T-helper 2 cell treated with Interferon-gamma antibody and Interleukin-4, amounts not matched to agents 5 μg/mL and 100 μg/mL, for 36 hours (primary cell): ENCODE data around the gene NUTM2A.
"Not testable (repeated sequence)": the region's sequence is repeated elsewhere in the genome, so short reads cannot be mapped to it uniquely, and the experiment has no call there.

Experiments used
- DNase-seq: peaks from one replicate; pipeline ENCODE4 v3.0.0; 2021; ENCODE audit warnings: low spot score
- H3K27ac Mint-ChIP-seq: one replicate; pipeline ENCODE4 v1.8.0; 2021; ENCODE audit warnings: mild to moderate bottlenecking, mixed read lengths
- H3K27me3 Mint-ChIP-seq: one replicate; pipeline ENCODE4 v1.8.0; 2021; ENCODE audit warnings: low read depth, mixed read lengths
- H3K36me3 Mint-ChIP-seq: one replicate; pipeline ENCODE4 v1.8.0; 2021; ENCODE audit warnings: low read depth, mixed read lengths
- H3K4me1 Mint-ChIP-seq: one replicate; pipeline ENCODE4 v1.8.0; 2021; ENCODE audit warnings: low read depth, mixed read lengths
- H3K4me3 Mint-ChIP-seq: one replicate; pipeline ENCODE4 v1.8.0; 2022; ENCODE audit warnings: mild to moderate bottlenecking, moderate library complexity, mixed read lengths
- H3K9me3 Mint-ChIP-seq: one replicate; pipeline ENCODE4 v1.8.0; 2021; ENCODE audit warnings: mixed read lengths

NUTM2A gene

DNA sequence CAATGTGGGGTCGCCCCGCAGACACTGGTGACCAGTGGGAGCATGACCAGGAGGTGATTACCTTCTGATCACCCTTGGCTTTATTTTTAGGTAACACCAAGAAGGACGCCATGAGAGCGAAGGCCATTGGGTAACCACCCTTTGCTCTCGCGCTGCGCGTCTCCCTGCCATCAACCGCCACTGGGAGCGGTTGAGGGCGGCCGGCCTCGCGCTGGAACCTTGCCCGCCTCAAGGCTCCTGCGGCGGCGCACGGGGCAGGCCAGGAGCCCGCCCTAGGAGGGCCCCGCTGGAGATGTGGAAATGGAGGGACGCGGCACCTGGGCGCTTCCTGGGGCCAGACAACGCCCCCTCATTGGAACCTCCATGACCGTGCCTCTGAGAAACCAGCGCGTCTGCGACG, 2.5 kb upstream of the NUTM2A start:
- H3K36me3 Mint-ChIP-seq, DNase-seq, H3K4me3 Mint-ChIP-seq, H3K4me1 Mint-ChIP-seq, H3K9me3 Mint-ChIP-seq, H3K27ac Mint-ChIP-seq, H3K27me3 Mint-ChIP-seq: not testable (repeated sequence)

DNA sequence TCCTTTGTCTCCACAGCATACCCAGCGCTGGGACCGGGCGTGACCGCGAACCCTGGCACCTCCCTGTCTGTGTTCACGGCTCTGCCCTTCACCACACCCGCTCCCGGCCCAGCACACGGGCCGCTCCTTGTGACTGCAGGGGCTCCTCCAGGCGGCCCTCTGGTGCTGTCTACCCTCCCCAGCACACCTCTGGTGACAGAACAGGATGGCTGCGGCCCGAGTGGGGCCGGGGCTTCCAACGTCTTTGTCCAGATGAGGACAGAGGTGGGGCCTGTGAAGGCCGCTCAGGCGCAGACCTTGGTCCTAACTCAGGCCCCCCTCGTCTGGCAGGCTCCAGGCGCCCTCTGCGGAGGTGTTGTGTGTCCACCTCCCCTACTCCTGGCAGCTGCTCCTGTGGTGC, 3.0 kb downstream of the NUTM2A start:
- DNase-seq, H3K4me1 Mint-ChIP-seq, H3K4me3 Mint-ChIP-seq, H3K9me3 Mint-ChIP-seq, H3K36me3 Mint-ChIP-seq, H3K27me3 Mint-ChIP-seq, H3K27ac Mint-ChIP-seq: not testable (repeated sequence)

DNA sequence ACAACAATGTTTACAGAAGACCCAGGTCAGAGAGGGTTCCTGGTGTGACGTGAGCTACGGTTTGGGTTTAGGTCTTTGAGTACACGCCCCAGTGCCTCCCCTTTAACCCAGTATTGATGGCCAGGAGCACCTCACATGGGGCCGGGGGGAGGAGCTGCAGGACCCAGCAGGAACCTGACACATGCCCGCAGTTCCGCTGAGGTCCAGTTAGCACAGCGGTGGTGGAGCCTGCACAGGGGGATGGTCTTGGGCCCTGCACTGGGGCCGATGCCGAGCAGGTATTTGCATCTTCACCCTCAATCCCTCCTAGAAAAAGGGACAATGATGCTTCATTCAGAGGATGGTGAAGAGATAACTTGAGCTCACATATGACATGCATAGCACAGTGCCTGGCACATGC, 4.0 kb downstream of the NUTM2A start:
- not testable (repeated sequence) for DNase-seq, H3K27ac Mint-ChIP-seq, H3K4me1 Mint-ChIP-seq, H3K4me3 Mint-ChIP-seq, H3K27me3 Mint-ChIP-seq, H3K36me3 Mint-ChIP-seq, H3K9me3 Mint-ChIP-seq

DNA sequence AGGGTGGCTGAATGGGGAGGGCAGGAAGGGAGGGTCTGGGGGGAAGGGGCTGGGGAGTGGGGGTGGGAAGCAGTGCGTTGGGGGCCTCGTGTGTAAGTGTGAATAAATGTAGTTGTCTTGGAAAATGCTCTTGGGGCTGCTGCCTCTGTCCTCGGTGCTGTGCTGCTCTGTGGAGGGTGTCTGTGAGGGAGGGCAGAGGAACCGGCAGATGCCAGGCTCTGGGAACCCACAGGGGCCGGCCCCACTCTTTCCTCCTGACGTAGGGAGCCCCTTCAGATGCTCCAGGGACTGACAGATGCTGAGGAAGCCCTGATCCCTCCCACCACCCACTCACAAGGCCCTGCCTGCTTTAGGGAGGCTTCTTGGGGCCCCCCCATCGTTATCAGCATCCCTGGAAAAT, 9.6 kb downstream of the NUTM2A start:
- not testable (repeated sequence) for H3K27me3 Mint-ChIP-seq, H3K27ac Mint-ChIP-seq, H3K36me3 Mint-ChIP-seq, H3K4me1 Mint-ChIP-seq, DNase-seq, H3K9me3 Mint-ChIP-seq, H3K4me3 Mint-ChIP-seq

DNA sequence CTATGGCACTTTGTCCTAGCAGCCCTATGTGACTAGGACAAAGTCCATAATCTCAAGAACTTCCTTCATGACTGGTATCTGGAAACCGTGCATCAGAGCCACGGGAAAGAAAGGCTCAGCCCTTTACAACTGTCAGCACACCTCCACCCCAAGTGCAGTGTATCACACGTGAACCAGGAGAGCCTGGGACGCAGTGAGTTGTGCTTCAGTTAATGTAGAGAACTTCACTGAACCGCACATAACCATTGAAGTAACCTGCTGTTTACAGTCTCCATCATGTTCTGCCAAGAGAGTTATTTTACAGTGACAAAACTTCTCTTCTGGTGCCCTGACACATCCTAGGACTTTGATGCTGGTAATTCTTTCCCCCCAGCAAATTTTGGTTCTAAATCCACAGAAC, 12.0 kb downstream of the NUTM2A start:
- H3K9me3 Mint-ChIP-seq, DNase-seq, H3K27me3 Mint-ChIP-seq, H3K36me3 Mint-ChIP-seq, H3K4me3 Mint-ChIP-seq, H3K4me1 Mint-ChIP-seq, H3K27ac Mint-ChIP-seq: not testable (repeated sequence)

DNA sequence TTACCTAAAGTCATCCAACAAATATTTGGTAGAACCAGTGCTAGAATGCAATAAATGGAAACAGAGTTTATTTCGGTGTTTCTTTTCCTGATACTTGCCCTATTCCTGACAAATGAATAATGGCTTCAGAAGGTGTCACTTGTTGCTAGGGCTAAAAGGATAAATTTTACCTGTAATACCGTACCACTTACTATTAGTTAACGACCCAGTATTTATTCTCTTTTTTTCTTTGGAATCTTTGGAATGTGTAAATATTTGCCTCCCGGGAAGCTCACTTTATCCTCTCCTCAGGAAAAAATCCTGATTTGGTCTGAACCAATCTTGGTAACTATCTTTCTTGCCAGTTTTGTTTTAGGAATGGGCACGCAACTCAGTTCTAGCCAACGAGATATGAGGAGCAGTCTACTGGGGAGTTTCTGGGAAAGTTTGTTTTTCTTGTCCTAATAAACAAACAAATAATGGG, 14.1 kb downstream of the NUTM2A start:
- H3K9me3 Mint-ChIP-seq, H3K27ac Mint-ChIP-seq, H3K4me3 Mint-ChIP-seq, H3K4me1 Mint-ChIP-seq, DNase-seq, H3K36me3 Mint-ChIP-seq, H3K27me3 Mint-ChIP-seq: not testable (repeated sequence)

DNA sequence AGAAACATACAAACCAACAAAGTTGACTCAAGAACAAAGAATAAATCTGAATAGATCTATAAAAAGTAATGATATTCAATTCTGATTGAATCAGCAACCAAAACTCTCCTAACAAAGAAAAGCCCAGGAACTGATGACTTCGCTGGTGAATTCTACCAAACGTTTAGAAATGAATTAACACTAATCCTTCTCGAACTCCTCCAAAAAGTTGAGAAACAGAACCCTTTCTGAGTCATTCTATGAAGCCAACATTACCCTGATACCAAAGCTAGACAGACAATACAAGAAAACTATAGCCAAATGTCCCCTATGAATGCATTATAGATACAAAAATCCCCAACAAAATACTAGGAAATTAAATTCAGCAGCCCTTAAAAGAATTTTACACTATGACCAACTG, 16.9 kb downstream of the NUTM2A start:
- not testable (repeated sequence) for H3K4me1 Mint-ChIP-seq, H3K36me3 Mint-ChIP-seq, H3K27me3 Mint-ChIP-seq, DNase-seq, H3K9me3 Mint-ChIP-seq, H3K27ac Mint-ChIP-seq, H3K4me3 Mint-ChIP-seq

DNA sequence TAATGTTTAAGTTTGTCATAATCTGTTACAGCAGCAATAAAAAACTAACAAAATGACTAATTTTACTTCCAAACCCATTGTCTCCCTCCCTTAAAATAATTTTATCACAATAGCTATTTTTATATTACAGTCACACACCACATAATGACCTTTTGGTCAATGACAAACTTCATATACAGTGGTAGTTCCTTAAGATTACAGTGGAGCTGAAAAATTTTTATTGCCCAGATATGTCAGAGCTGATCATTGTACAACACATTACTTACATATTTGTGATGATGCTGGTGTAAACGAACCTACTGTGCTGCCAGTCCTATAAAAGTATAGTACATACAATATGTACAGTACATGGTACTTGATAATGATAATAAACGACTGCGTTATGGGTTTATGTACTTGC, 22.1 kb downstream of the NUTM2A start:
- H3K36me3 Mint-ChIP-seq, H3K9me3 Mint-ChIP-seq, H3K4me3 Mint-ChIP-seq, DNase-seq, H3K27me3 Mint-ChIP-seq, H3K27ac Mint-ChIP-seq, H3K4me1 Mint-ChIP-seq: not testable (repeated sequence)

DNA sequence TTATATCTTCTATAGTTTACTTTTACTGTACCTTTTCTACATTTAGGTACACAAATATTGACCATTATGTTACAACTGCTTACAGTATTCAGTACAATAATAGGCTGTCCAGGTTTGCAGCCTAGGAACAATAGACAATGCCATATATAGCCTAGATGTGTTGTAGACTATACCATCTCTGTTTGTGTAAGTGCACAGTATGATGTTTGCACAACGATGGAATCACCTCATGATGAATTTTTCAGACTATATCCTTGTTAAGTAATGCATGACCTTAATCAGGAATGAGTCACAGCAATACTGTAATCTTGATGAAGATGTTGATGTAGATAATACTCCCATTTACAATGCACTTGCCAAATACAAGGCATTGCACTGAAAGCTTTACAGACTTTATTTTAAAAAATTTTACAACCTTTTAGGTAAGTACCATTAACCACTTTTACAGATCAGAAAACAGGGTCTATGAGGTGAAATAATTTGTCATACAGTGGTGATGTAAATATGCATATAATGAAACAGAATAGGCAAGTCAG, 23.6 kb downstream of the NUTM2A start:
- DNase-seq, H3K27ac Mint-ChIP-seq, H3K36me3 Mint-ChIP-seq, H3K27me3 Mint-ChIP-seq, H3K4me1 Mint-ChIP-seq, H3K9me3 Mint-ChIP-seq, H3K4me3 Mint-ChIP-seq: not testable (repeated sequence)

DNA sequence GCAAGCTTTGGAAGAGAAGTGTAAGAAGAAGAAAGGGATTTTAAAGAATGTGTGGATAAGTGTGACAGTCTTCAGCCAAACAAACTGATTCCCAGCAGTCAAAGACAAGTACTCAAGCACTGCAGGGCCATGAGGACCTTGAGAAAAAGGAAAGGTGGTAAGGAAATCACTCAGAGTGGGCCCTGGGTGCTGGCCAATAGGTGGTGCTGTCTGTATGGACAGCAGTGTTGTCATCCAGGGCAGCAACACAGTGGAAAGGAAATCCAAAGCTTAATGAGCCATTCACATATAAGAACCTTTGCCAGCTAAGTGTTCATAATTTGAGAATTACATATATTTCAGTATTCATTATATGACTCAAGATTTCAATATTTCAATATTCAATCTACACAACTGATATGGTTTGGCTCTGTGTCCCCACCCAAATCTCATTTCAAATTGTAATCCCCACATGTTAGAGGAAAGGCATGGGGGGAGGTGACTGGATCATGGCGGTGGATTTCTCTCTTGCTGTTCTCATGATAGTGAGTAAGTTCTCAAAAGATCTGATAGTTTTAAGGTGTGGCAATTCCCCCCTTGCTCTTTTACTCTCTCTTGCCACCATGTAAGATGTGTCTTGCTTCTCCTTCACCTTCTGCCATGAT, 55.6 kb downstream of the NUTM2A start:
- H3K4me3 Mint-ChIP-seq, H3K36me3 Mint-ChIP-seq, DNase-seq, H3K4me1 Mint-ChIP-seq, H3K27me3 Mint-ChIP-seq, H3K27ac Mint-ChIP-seq, H3K9me3 Mint-ChIP-seq: not testable (repeated sequence)
